ENCODE data around the gene KCTD16.

KCTD16 gene

DNA sequence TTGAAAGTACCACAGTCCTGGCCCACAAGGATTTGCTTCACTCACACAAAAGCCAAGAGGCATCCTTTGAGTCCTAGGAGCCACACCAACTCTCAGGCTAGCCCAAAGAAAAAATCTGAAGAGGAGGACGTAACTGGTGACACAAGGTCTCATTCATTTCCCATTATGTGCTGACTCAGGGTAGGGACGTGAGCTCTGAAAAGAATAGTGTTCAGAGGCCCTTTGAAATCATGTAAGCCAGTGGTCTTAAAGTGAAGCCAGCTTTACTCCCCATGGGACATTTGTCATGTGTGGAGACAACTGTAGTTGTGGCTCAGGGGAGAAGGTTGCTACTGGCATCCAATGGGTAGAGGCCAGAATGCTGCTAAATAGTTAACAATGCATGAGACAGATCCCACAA, 332.4 kb downstream of the KCTD16 start (continued):
- TF ChIP-seq GLI2 (tag by site-specific recombination; IDR thresholded peaks at IDR 0.05; ENCODE audit: borderline replicate concordance, low read depth) = no peak
- no peak for TF ChIP-seq ZNF19 (tag by site-specific recombination; IDR thresholded peaks at IDR 0.05; ENCODE audit: low read depth)
- TF ChIP-seq BCL6B (tag by site-specific recombination; IDR thresholded peaks at IDR 0.05) = no peak
- no peak for TF ChIP-seq ZNF155 (tag by site-specific recombination; IDR thresholded peaks at IDR 0.05)
- TF ChIP-seq, protein P1, sequence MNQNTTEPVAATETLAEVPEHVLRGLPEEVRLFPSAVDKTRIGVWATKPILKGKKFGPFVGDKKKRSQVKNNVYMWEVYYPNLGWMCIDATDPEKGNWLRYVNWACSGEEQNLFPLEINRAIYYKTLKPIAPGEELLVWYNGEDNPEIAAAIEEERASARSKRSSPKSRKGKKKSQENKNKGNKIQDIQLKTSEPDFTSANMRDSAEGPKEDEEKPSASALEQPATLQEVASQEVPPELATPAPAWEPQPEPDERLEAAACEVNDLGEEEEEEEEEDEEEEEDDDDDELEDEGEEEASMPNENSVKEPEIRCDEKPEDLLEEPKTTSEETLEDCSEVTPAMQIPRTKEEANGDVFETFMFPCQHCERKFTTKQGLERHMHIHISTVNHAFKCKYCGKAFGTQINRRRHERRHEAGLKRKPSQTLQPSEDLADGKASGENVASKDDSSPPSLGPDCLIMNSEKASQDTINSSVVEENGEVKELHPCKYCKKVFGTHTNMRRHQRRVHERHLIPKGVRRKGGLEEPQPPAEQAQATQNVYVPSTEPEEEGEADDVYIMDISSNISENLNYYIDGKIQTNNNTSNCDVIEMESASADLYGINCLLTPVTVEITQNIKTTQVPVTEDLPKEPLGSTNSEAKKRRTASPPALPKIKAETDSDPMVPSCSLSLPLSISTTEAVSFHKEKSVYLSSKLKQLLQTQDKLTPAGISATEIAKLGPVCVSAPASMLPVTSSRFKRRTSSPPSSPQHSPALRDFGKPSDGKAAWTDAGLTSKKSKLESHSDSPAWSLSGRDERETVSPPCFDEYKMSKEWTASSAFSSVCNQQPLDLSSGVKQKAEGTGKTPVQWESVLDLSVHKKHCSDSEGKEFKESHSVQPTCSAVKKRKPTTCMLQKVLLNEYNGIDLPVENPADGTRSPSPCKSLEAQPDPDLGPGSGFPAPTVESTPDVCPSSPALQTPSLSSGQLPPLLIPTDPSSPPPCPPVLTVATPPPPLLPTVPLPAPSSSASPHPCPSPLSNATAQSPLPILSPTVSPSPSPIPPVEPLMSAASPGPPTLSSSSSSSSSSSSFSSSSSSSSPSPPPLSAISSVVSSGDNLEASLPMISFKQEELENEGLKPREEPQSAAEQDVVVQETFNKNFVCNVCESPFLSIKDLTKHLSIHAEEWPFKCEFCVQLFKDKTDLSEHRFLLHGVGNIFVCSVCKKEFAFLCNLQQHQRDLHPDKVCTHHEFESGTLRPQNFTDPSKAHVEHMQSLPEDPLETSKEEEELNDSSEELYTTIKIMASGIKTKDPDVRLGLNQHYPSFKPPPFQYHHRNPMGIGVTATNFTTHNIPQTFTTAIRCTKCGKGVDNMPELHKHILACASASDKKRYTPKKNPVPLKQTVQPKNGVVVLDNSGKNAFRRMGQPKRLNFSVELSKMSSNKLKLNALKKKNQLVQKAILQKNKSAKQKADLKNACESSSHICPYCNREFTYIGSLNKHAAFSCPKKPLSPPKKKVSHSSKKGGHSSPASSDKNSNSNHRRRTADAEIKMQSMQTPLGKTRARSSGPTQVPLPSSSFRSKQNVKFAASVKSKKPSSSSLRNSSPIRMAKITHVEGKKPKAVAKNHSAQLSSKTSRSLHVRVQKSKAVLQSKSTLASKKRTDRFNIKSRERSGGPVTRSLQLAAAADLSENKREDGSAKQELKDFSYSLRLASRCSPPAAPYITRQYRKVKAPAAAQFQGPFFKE (tag by site-specific recombination; IDR thresholded peaks at IDR 0.05; ENCODE audit: borderline replicate concordance) = no peak

GRCh38 chr5:144504929-144505577, 334.4 kb downstream of the KCTD16 start:
- ChIA-PET POLR2A (interaction anchor here (0.6 kb wide), 1 partner anchor 1743 kb away, joined by 3 read pairs; no protein-coding TSS in a partner anchor), CTCF (interaction anchor here (0.7 kb wide), 1 partner anchor 38 kb away, joined by 3 read pairs; no protein-coding TSS in a partner anchor)
- Histone ChIP-seq H3K4me1 (ENCODE audit: control insufficient read depth, insufficient read depth, low read length) (no peaks in the 10 kb centered on the region), H3K4me3 (ENCODE audit: low read depth, low read length) (no peak overlapping the region), H3K27ac (ENCODE audit: extremely low read depth, low read depth, low read length) (no peak overlapping the region), H3K36me3 (ENCODE audit: control insufficient read depth in 2 of 2, insufficient read depth in 1 of 2, low read length in 2 of 2) (no peaks in the 10 kb centered on the region), H3K9me3 (ENCODE audit: control insufficient read depth, insufficient read depth, low read depth, low read length) (no peaks in the 10 kb centered on the region)
- TF ChIP-seq ZNF174 (tag by site-specific recombination; IDR thresholded peaks at IDR 0.05) = no peak
- TF ChIP-seq, protein P2, sequence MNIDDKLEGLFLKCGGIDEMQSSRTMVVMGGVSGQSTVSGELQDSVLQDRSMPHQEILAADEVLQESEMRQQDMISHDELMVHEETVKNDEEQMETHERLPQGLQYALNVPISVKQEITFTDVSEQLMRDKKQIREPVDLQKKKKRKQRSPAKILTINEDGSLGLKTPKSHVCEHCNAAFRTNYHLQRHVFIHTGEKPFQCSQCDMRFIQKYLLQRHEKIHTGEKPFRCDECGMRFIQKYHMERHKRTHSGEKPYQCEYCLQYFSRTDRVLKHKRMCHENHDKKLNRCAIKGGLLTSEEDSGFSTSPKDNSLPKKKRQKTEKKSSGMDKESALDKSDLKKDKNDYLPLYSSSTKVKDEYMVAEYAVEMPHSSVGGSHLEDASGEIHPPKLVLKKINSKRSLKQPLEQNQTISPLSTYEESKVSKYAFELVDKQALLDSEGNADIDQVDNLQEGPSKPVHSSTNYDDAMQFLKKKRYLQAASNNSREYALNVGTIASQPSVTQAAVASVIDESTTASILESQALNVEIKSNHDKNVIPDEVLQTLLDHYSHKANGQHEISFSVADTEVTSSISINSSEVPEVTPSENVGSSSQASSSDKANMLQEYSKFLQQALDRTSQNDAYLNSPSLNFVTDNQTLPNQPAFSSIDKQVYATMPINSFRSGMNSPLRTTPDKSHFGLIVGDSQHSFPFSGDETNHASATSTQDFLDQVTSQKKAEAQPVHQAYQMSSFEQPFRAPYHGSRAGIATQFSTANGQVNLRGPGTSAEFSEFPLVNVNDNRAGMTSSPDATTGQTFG (tag by site-specific recombination; IDR thresholded peaks at IDR 0.05; ENCODE audit: borderline replicate concordance) = no peak
- no peak for TF ChIP-seq ELK4 (IDR thresholded peaks at IDR 0.05; ENCODE audit: borderline replicate concordance, low read depth, low read length)
- TF ChIP-seq ZNF157 (tag by site-specific recombination; IDR thresholded peaks at IDR 0.05) = no peak
- TF ChIP-seq KLF10 (tag by site-specific recombination; IDR thresholded peaks at IDR 0.05) = no peak
- TF ChIP-seq ZNF138 (tag by site-specific recombination; IDR thresholded peaks at IDR 0.05; ENCODE audit: borderline replicate concordance) = no peak
- no peak for TF ChIP-seq ZNF626 (tag by site-specific recombination; IDR thresholded peaks at IDR 0.05)
- TF ChIP-seq ZNF501 (tag by site-specific recombination; IDR thresholded peaks at IDR 0.05) = no peak
- TF ChIP-seq, protein P3, sequence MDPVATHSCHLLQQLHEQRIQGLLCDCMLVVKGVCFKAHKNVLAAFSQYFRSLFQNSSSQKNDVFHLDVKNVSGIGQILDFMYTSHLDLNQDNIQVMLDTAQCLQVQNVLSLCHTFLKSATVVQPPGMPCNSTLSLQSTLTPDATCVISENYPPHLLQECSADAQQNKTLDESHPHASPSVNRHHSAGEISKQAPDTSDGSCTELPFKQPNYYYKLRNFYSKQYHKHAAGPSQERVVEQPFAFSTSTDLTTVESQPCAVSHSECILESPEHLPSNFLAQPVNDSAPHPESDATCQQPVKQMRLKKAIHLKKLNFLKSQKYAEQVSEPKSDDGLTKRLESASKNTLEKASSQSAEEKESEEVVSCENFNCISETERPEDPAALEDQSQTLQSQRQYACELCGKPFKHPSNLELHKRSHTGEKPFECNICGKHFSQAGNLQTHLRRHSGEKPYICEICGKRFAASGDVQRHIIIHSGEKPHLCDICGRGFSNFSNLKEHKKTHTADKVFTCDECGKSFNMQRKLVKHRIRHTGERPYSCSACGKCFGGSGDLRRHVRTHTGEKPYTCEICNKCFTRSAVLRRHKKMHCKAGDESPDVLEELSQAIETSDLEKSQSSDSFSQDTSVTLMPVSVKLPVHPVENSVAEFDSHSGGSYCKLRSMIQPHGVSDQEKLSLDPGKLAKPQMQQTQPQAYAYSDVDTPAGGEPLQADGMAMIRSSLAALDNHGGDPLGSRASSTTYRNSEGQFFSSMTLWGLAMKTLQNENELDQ (tag by site-specific recombination; IDR thresholded peaks at IDR 0.05; ENCODE audit: low read depth) = no peak
- TF ChIP-seq ZNF239 (tag by site-specific recombination; IDR thresholded peaks at IDR 0.05) = no peak
- no peak for TF ChIP-seq ZSCAN16 (tag by site-specific recombination; IDR thresholded peaks at IDR 0.05)
- no peak for TF ChIP-seq SP3 (tag by site-specific recombination; IDR thresholded peaks at IDR 0.05)
- TF ChIP-seq ZNF324 (tag by site-specific recombination; IDR thresholded peaks at IDR 0.05) = no peak
